ENCODE measurements around the gene SH2D7. TPM values are rescaled to one million over a fixed set of nuclear protein-coding genes. Genes with fewer than 3 reads are reported as not detected.

The SH2D7 gene
- total RNA-seq, 1 experiment from 2014 or later = not detected

GRCh38 chr15:78065973-78066946, 26.1 kb upstream of the SH2D7 start:
- Mint-ChIP-seq H3K4me3 (no peak overlapping the region; a peak in 1 of 5 replicates), H3K27ac (peak overlapping the region in 2 of 3 experiments; percentile 63 to 65; a peak in 4 of 7 replicates), H3K4me1 (peaks cover 30 to 58% of the 10 kb centered on the region in 2 experiments), H3K9me3 (no peaks in the 10 kb centered on the region), H3K27me3 (ENCODE audit: low read depth) (no peaks in the 10 kb centered on the region), H3K36me3 (ENCODE audit: insufficient read depth in 1 of 3, low read depth in 3 of 3) (no peaks in the 10 kb centered on the region)
- Histone ChIP-seq H3K4me1 (ENCODE audit: insufficient read depth, low read length) (peaks cover 19% of the 10 kb centered on the region), H3K79me1 (ENCODE audit: insufficient read depth, low read depth, low read length, poor library complexity, severe bottlenecking) (peaks cover 2% of the 10 kb centered on the region), H3K9me3 (ENCODE audit: control insufficient read depth, low read depth, low read length) (no peaks in the 10 kb centered on the region), H3K4me2 (ENCODE audit: insufficient read depth, insufficient read length, low read length) (no peak overlapping the region), H2AK5ac (ENCODE audit: insufficient read length, low read length) (no peak overlapping the region), H2BK12ac (ENCODE audit: insufficient read length, low read depth, low read length) (no peak overlapping the region), H3K27ac (ENCODE audit: insufficient read length, low read depth, low read length) (no peak overlapping the region), H3K18ac (ENCODE audit: insufficient read length, low read depth, low read length) (no peak overlapping the region), H2BK20ac (ENCODE audit: low read depth, low read length, poor library complexity, severe bottlenecking) (no peak overlapping the region), H2AFZ (ENCODE audit: low read length) (no peak overlapping the region), H4K8ac (replicated peaks; ENCODE audit: insufficient read length, low read depth, low read length) (no peak overlapping the region), H3K9ac (ENCODE audit: extremely low read depth, insufficient read length, low read length) (no peak overlapping the region), H3T11ph (ENCODE audit: low read length) (no peak overlapping the region), H4K91ac (ENCODE audit: insufficient read length, low read depth, low read length) (no peak overlapping the region), H3K79me2 (ENCODE audit: insufficient read depth, low read length) (peaks cover 3% of the 10 kb centered on the region; the same call in 1 of the 2 replicates), H2BK120ac (ENCODE audit: low read depth, low read length, poor library complexity, severe bottlenecking) (no peak overlapping the region), H4K5ac (ENCODE audit: insufficient read length, low read depth, low read length) (no peak overlapping the region), H3K23me2 (ENCODE audit: insufficient read length, low read depth, low read length, poor library complexity, severe bottlenecking) (no peaks in the 10 kb centered on the region), H4K20me1 (ENCODE audit: control insufficient read depth, insufficient read depth, insufficient read length) (no peaks in the 10 kb centered on the region), H3K23ac (ENCODE audit: insufficient read length, low read depth, low read length) (no peak overlapping the region), H3K27me3 (ENCODE audit: insufficient read depth, low read length) (no peaks in the 10 kb centered on the region), H2BK5ac (ENCODE audit: insufficient read length, low read length) (no peak overlapping the region), H3K14ac (ENCODE audit: insufficient read depth, low read length) (no peak overlapping the region), H2BK15ac (ENCODE audit: low read depth, low read length) (no peak overlapping the region), H3K56ac (ENCODE audit: insufficient read length, low read depth, low read length) (no peak overlapping the region), H3K4ac (ENCODE audit: low read depth, low read length) (no peak overlapping the region)
- WGBS (ENCODE audit: extremely low coverage, insufficient read length, low lambda C conversion rate) = no CpG with 5 or more reads among the region's 7 CpGs
- DNase-seq = no peak
- TF ChIP-seq CTCF (conservative IDR thresholded peaks at IDR 0.05) = no peak
